Epithelial cell of esophagus (primary cell): Measurements from ENCODE around the gene DRAXIN.

Source experiments
- DNase-seq: peaks from one replicate; pipeline ENCODE4 v3.0.0; 2010; ENCODE audit warnings: low read depth
- H3K4me3 ChIP-seq: 2 replicates; pipeline ENCODE4 v1.5.1; 2011; ENCODE audit warnings: mild to moderate bottlenecking, low read length, control low read depth
- TF ChIP-seq, protein P1 (sequence below): IDR thresholded peaks from 2 replicates; pipeline ENCODE4 v1.5.1; 2011; ENCODE audit warnings: low read depth, mild to moderate bottlenecking, low read length, control low read depth, inconsistent platforms; ENCODE audit not compliant: insufficient read depth; ENCODE audit errors: missing control alignments

DRAXIN gene

DNA sequence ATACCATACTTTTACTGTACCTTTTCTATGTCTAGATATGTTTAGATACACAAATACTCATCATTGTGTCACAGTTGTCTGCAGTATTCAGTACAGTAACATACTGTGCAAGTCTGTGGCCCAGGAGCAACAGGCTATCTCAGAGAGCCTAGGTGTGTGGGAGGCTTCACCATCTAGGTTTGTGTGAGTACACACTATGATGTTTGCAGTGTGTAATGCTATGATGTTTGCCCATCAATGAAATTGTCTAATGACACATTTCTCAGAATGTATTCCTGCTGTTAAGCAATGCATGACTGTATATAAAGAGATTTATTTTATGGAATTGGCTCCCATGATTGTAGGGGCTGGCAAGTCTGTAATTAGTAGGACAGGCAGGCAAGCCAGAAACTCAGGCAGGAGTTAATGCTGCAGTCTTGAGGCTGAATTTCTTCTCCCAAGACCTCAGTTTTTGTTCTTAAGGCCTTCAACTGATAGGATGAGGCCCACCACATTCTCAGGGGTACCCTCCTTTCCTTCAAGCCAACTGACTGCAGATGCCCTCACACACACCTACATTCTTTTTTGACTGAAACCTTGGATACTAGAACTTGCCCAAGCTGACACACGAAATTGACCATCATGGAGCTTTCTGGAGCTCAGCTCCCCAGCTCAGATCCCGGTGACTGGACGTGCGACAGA, 36.8 kb downstream of the DRAXIN start:
- peak; percentile 55 for DNase-seq
- H3K4me3 ChIP-seq, result no peak overlapping the region
- TF ChIP-seq, protein P1, sequence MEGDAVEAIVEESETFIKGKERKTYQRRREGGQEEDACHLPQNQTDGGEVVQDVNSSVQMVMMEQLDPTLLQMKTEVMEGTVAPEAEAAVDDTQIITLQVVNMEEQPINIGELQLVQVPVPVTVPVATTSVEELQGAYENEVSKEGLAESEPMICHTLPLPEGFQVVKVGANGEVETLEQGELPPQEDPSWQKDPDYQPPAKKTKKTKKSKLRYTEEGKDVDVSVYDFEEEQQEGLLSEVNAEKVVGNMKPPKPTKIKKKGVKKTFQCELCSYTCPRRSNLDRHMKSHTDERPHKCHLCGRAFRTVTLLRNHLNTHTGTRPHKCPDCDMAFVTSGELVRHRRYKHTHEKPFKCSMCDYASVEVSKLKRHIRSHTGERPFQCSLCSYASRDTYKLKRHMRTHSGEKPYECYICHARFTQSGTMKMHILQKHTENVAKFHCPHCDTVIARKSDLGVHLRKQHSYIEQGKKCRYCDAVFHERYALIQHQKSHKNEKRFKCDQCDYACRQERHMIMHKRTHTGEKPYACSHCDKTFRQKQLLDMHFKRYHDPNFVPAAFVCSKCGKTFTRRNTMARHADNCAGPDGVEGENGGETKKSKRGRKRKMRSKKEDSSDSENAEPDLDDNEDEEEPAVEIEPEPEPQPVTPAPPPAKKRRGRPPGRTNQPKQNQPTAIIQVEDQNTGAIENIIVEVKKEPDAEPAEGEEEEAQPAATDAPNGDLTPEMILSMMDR, result no peak

DNA sequence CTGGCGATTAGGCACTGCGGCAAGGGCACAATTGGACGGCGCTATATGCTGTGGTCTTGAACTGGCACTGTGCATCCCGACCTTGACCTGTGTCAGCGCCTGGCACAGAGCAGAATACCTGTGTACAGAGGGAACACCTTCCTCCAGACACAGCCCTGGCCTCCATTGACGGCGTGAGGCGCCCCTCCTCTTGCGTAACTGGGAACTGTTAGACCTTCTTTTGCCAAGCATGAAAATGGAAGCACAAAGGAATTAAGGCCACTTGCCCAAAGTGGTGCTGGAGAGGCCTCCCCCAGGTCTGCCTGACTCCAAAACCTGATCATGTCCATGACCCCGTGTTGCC, 37.6 kb downstream of the DRAXIN start:
- TF ChIP-seq, protein P1, result no peak
- no peak overlapping the region for H3K4me3 ChIP-seq
- DNase-seq, result no peak

DNA sequence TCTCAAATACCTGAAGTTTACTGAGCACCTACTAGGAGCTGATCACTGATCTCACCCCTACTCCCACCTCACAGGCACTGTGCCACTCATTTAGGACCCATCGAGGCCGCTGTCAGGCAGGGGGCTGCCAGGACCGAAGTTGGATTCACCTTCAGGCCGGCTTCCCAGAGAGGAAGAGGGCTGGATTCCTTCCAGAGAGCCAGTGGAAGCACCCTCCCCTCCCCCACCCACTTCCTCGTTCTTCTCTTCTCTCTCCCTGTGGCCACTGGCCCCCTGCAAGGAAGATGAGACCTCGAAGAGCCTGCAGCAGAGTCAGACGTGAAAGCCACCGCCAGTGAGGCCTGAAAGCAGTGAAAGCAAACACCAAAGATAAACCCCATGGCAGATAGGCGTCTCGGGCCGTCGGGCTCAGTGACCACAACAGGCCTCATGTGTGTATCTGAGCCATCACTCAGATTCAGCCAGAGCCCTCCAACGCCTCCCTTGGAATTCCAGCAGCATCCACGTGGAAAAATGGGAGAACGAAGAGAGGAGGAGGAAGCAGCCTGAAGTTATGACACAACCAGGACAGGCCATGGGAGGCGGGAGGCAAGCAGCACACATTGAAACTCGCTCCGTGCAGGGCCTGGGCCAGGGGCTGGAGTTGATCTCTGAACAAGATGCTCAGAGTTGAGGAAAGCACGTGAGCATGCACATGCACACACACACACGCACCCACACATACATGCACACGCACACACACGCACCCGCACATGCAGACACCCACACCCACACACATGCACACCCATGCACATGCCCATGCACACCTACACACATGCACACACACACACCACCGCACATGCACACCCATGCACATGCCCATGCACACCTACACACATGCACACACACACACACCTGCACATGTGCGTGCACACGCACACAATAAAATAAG, 38.3 kb downstream of the DRAXIN start:
- no peak overlapping the region for H3K4me3 ChIP-seq
- no peak for DNase-seq
- TF ChIP-seq, protein P1, result no peak

DNA sequence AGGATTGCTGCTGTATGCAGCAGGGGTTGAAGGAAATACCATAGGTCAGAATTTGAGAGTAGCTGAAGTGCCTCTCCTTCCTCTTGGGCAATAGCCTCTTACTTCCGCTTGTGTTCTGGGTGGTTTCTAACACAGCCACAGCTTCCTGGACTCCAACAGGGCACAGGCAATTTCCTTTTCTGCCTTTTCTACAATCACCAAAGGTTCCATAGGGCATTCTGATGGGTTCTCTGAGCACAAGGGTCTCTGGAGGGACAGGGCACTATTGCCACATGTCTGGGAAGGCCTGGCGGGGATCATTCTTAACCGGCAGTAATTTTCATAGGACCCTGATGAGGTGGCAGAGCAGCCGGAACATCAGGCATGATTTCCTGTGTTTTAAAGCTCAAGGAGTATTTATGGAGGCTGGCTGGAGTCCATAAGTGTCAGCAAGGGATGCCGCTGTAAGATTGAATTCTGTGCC, 39.0 kb downstream of the DRAXIN start:
- H3K4me3 ChIP-seq, result no peak overlapping the region
- peak; percentile 53 for DNase-seq
- TF ChIP-seq, protein P1, result no peak

DNA sequence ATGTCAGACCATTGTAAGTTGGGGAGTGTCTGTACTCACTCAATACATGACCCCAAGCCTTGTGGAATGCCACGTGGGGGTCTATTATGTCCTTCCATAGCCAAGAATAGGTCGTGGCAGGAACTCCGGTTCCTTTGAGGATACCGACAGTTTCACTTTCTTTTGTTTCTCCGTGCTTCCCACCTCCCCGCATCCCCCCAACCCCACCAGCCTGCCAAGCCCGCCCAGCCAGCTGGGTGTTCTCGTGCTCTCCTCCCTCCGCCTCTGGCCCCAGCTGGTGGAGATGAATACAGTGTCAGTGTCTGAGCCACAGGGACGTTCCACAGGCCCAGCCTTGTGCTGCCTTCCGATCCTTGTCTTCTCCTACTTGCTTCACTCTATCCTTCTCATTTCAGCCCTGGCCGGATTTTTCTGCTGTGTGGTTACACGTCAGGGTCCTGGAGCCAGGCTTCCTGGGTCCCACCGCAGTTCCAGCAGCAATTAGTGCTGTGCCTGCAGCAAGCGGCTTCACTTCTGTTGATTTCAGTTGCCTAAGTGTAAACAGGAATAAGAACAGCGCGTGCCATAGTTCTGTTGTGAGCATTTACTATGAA, 40.3 kb downstream of the DRAXIN start:
- TF ChIP-seq, protein P1, result no peak
- no peak overlapping the region for H3K4me3 ChIP-seq
- DNase-seq, result peak; percentile 37

DNA sequence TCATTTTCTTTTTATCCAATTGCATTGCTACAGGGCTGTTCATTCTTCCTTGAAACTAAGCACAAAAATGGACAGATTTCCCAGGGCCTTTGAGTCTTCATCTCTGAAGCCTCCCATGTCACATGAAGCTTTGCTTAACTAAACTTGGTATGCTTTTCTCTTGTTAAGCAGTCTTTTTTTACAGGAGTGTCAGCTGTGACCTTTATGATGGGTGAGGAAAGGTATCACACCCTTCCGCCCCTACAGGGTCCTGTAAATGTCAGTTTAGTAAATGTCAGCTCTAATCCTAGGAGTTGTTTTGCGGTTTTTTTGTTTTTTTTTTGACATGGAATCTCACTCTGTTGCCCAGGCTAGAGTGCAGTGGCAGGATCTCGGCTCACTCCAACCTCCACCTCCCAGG, 41.8 kb downstream of the DRAXIN start:
- TF ChIP-seq, protein P1, result no peak
- no peak for DNase-seq

More for the DNA sequence above, 41.8 kb downstream of the DRAXIN start:
- H3K4me3 ChIP-seq, result no peak overlapping the region
